ENCODE results near the gene LYZL1. TPM values are rescaled to one million over a fixed set of nuclear protein-coding genes. Genes with fewer than 3 reads are reported as not detected.
"Not testable (repeated sequence)": the region's sequence is repeated elsewhere in the genome, so short reads cannot be mapped to it uniquely, and the experiment has no call there.

Gene LYZL1
- total RNA-seq, 1 experiment from 2014 or later: not detected

DNA sequence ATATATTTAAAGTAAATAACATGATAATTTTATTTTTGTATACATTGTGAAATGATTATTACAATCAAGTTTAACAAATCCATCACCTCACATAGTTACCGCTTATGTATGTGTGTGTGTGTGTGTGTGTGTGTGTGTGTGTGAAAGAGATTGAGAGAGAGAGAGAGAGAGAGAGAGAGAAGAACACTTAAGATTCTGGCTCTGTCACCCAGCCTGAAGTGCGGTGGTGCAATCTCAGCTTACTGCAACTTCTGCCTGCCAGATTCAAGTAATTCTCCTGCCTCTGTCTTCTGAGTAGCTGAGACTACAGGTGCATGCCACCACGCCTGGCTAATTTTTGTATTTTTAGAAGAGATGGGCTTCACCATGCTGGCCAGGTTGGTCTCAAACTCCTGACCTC is 17.8 kb downstream of the LYZL1 start:
- DNase-seq (ENCODE audit: low read depth): no peak

GRCh38 chr10:29308142-29308541 is 19.3 kb downstream of the LYZL1 start:
- not testable (repeated sequence) for DNase-seq (ENCODE audit: low read depth)

DNA sequence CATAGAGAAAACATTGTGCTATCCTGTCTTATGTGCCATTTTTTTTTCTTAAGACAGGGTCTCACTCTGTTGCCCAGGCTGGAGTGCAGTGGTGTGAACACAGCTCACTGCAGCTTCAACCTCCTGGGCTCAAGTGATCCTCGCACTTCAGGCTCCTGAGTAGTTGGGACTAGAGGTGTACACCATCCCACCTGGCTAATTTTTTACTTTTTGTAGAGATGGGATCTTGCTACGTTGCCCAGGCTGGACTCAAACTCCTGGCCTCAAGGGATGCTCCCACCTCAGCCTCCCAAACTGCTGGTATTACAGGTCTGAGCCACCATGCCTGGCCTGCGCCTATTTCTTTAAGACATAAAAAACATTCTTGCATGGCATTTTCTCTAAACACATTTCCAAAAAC is 20.6 kb downstream of the LYZL1 start:
- no peak for DNase-seq (ENCODE audit: low read depth)

DNA sequence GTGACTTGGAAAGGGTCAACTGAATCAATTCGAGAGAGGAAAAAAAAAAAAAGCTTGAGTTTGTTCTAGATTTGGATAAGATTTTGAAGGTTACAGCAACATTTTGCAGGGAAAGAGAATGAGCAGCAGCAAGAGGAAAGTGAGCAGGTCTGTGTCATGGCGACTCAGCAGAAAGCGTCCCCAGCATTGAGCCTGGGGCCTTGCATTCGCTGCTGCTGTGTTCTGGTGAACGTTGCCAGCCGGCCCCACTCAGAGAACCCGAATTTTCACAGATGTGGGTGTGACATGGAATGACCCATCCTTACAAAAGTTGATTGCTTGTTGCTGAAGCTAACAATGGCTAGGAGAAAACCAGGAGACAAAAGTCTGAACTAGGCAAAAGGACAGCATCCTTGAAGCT is 21.6 kb downstream of the LYZL1 start:
- peak; percentile 59 for DNase-seq (ENCODE audit: low read depth)

- DNase-seq (ENCODE audit: low read depth): no peak
These were observed 24.2 kb downstream of the LYZL1 start for GRCh38 chr10:29313071-29313470.

GRCh38 chr10:29314726-29315125 is 25.9 kb downstream of the LYZL1 start:
- DNase-seq (ENCODE audit: low read depth): no peak

DNA sequence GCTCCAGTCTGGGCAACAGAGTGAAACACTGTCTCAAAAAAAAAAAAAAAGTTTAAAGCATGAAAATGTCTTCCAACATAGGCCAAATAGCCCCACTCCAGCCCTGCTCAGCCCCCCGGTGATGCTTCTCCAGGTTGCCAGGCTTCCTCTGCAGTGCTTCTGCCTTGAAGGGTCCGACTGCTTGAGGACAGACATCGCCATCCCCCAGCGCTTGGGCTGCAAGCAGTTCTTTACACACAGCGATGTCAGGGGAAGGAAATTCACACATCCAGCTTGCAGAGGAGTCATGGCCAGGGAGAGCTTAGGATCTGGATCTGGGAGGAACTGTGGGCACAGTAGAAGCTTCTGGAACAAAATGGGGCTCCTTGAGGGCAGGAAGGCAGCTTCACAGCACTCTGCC is 26.9 kb downstream of the LYZL1 start:
- no peak for DNase-seq (ENCODE audit: low read depth)

DNA sequence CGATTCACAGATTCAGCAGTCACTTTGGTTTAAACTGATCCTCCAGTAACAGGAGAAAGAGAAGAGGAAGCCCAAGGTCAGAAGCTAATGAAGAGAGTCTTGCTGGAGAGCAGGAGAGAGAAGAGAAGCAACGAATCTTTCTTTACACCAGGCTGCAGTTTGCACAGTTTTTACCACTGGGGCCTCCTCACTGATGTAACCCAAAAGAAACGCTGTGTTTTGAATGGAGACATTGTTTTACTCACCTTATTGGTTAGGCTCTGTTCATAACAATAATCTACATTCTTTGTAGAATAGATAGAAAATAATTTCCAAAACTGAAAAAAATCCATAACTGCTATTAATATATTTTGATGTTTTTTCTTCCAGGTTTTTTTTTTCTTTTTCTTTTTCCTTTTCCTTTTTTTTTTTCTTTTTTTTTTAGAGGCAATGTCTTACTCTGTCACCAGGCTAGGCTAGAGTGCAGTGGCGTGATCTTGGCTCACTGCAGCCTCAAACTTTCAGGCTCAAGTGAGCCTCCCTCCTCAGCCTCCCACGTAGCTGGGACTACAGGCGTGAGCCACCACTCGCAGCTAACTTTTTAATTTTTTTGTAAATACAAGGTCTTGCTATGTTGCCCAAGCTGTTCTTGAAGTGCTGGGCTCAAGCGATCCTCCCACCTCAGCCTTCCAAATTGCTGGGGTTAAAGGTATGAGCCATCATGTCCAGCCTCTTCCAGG is 27.6 kb downstream of the LYZL1 start:
- DNase-seq (ENCODE audit: low read depth): no peak

- DNase-seq (ENCODE audit: low read depth): peak; percentile 37
These were observed 28.2 kb downstream of the LYZL1 start for GRCh38 chr10:29317027-29317420.

GRCh38 chr10:29317423-29318021 is 28.7 kb downstream of the LYZL1 start:
- DNase-seq (ENCODE audit: low read depth): no peak

DNA sequence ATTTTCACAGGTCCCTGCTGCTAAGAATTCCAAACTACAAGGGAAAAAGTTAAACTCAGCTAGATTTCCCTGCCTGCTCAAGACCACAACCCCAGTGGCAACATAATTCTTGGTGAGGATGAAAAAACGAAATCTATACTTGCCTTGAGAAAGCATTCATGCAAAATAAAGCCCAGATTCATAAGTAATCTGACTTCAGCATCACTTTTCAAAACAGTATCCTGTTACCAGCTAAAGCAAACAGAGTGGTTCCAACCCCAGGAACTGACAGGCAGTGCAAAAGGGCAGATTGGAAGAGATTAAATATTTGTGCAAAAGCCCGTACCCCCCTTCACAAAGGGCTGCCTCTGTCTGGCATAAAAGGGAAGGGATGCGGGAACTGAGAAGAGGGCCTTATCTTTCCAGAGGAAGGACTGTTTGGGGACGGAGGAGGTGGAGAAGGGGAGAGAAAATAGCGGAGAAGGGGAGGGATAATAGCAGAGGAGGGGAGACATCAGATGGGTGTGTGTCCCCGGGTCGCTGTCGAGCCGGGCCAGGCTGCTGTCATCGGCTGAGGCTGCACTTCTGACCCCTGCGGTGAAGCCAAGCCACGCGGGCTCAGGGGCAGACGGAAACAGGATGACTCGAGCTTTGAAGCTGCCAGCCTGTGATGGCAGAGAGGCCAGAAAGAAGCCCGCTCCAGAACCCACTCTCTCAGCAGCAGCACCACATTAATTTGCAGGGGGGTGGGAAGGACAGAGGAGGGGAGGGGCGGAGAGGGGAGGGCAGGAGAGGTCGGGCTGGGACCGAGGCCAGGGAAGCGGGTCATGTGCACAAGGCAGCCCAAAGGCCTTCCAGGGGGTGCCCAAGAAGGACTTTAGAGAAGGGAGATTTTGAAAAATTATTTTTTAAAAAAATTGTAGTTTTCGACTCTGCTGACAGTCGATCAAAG is 29.5 kb downstream of the LYZL1 start:
- peak; percentile 91 for DNase-seq (ENCODE audit: low read depth)

DNA sequence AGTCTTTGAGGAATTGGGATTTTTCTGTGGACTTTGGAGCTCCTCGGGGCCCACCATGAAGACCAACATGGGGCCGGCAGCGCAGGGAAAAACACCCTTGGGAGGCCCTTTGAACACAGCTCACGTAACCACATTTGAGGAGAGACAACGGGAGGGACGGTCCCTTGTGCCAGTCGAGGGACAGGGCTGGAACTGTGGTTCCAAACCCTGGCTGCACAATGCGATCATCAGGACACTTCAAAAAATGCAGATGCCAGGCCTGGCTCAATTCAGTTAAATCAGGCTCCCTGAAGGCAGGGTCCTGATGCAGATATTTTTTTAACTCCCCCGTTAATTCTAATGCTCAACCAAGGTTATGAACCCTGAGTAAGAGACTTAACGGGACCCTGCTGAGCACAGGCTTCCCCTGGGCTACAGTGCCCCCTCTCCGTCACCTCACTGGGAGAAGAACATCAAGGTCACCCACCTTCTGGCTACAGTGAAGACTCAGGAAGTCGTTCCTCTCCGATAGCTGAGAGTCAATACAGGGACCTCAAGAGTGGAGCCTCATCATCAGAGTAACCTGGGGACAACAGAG is 30.4 kb downstream of the LYZL1 start:
- DNase-seq (ENCODE audit: low read depth): no peak

GRCh38 chr10:29320680-29321121 is 31.8 kb downstream of the LYZL1 start:
- not testable (repeated sequence) for DNase-seq (ENCODE audit: low read depth)

- no peak for DNase-seq (ENCODE audit: low read depth)
These were observed 32.8 kb downstream of the LYZL1 start for GRCh38 chr10:29321656-29322055.

DNA sequence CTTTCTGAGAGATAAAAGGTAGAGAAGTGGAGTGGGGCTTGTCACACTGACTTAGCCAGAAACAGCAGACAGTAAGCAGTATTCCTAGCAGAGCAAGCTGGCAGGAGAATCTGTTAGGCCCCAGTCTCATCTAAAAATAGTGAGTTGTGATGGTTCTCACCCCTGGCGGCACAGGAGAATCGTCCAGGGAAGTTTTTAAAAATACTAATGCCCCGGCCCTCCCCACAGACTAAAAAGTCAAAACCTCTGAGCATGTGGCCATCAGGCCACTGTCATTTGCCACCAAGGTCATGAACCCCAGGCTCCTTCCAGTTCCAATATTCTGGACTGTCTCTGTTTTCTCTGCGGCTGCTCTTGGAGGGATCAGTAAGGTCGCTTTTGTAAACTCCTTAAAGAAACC is 34.0 kb downstream of the LYZL1 start:
- DNase-seq (ENCODE audit: low read depth): no peak

- no peak for DNase-seq (ENCODE audit: low read depth)
These were observed 34.5 kb downstream of the LYZL1 start for GRCh38 chr10:29323367-29323766.

GRCh38 chr10:29324220-29324841 is 35.5 kb downstream of the LYZL1 start:
- DNase-seq (ENCODE audit: low read depth): peak; percentile 34

GRCh38 chr10:29326299-29326698 is 37.4 kb downstream of the LYZL1 start:
- no peak for DNase-seq (ENCODE audit: low read depth)

- no peak for DNase-seq (ENCODE audit: low read depth)
These were observed 38.2 kb downstream of the LYZL1 start for GRCh38 chr10:29326886-29327745.

DNA sequence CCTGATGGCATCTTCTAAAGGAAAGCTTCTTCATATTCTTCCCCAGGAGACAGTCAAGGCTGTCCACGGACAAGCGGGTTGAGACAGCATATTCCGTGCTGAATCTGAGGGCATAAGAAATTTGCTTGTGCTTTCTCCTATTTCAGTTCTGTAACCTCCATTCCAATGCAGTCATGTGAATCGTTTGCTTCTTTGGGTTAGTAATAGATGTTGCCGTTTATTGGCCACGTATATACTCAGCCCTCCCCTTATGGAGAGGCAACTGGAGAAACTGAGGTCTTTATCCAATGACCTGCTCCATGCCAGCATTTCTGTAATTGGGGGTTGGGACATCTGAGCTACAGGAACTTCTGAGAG is 38.9 kb downstream of the LYZL1 start:
- DNase-seq (ENCODE audit: low read depth): no peak

GRCh38 chr10:29328983-29329382 is 40.1 kb downstream of the LYZL1 start:
- DNase-seq (ENCODE audit: low read depth): peak; percentile 30

All from RPMI7951 (cell line).